Smooth muscle cell (in vitro differentiated cells): ENCODE results near the gene TKFC. TPM values are rescaled to one million over a fixed set of nuclear protein-coding genes. Genes with fewer than 3 reads are reported as not detected.
"Not testable (repeated sequence)": the region's sequence is repeated elsewhere in the genome, so short reads cannot be mapped to it uniquely, and the experiment has no call there.

Source experiments
- DNase-seq: peaks from one replicate; lab custom pipeline; 2025; ENCODE audit not compliant: unreplicated experiment; lab: John Stamatoyannopoulos, UW
- H2AFZ ChIP-seq: fragments of 200-600 bp; sonication (generic); 2 replicates; pipeline ENCODE4 v1.6.0; 2016; ENCODE audit warnings: antibody characterized with exemption, low read depth, mild to moderate bottlenecking
- H3F3A ChIP-seq: fragments of 200-600 bp; sonication (generic); 2 replicates; pipeline ENCODE4 v1.6.0; 2017; ENCODE audit warnings: antibody characterized with exemption, low read depth
- H3K27ac ChIP-seq: fragments of 200-600 bp; sonication (generic); 2 replicates; pipeline ENCODE4 v1.5.1; 2016; ENCODE audit warnings: low read depth, mild to moderate bottlenecking
- H3K27me3 ChIP-seq: fragments of 200-600 bp; sonication (generic); 2 replicates; pipeline ENCODE4 v1.6.1; 2016; ENCODE audit warnings: low read depth, mild to moderate bottlenecking
- H3K36me3 ChIP-seq: fragments of 200-600 bp; sonication (generic); 2 replicates; pipeline ENCODE4 v1.5.1; 2016; ENCODE audit warnings: low read depth
- H3K4me1 ChIP-seq: fragments of 200-600 bp; sonication (generic); 2 replicates; pipeline ENCODE4 v1.5.1; 2016; ENCODE audit warnings: low read depth
- H3K4me2 ChIP-seq: fragments of 200-600 bp; sonication (generic); 2 replicates; pipeline ENCODE4 v1.6.0; 2016; ENCODE audit warnings: mild to moderate bottlenecking
- H3K4me3 ChIP-seq: fragments of 200-600 bp; sonication (generic); 2 replicates; pipeline ENCODE4 v1.5.1; 2016; ENCODE audit warnings: mild to moderate bottlenecking
- H3K79me2 ChIP-seq: fragments of 200-600 bp; sonication (generic); 2 replicates; pipeline ENCODE4 v1.6.0; 2016; ENCODE audit warnings: low read depth, mild to moderate bottlenecking
- H3K9ac ChIP-seq: fragments of 200-600 bp; sonication (generic); 2 replicates; pipeline ENCODE4 v1.6.0; 2016; ENCODE audit warnings: low read depth
- H3K9me3 ChIP-seq: fragments of 200-600 bp; sonication (generic); replicated peaks from 2 replicates; pipeline ENCODE4 v1.5.1; 2016; ENCODE audit warnings: low read depth
- H4K20me1 ChIP-seq: fragments of 200-600 bp; sonication (generic); 2 replicates; pipeline ENCODE4 v1.6.0; 2016; ENCODE audit warnings: low read depth
- CTCF ChIP-seq: fragments of 200-600 bp; sonication (generic); IDR thresholded peaks from 2 replicates; pipeline ENCODE4 v1.5.1; 2017; ENCODE audit warnings: borderline replicate concordance, mild to moderate bottlenecking, antibody characterized with exemption; ENCODE audit not compliant: insufficient read depth, poor library complexity, severe bottlenecking
- WGBS: methylation state at CpG from one replicate; pipeline ENCODE4 v1.1.7; 2016; ENCODE audit warnings: low lambda C conversion rate; 5-methylcytosine and 5-hydroxymethylcytosine counted together
- polyA plus RNA-seq: library from polyadenylated mRNA; unstranded; fragments of >200 nt; fragmentation: Nextera tagmentation; extraction: Ambion mirVana; gene quantifications from 2 replicates; pipeline ENCODE4 v1.2.1, GENCODE V29; 2016
- total RNA-seq: library from RNA; depleted of rRNA; stranded (reverse); fragments of >200 nt; gene quantifications from 2 replicates; pipeline ENCODE4 v1.2.3, GENCODE V29; 2014

TKFC gene
- total and polyA plus RNA-seq, 2 experiments from 2014 or later: 24.3 to 47.0 TPM

GRCh38 chr11:61380884-61381283 is 47.9 kb downstream of the TKFC start:
- no peak for DNase-seq
- Histone ChIP-seq H3K27me3 (no peaks in the 10 kb centered on the region), H3K4me1 (peaks cover 9% of the 10 kb centered on the region), H3F3A (peaks cover 21% of the 10 kb centered on the region), H2AFZ (no peak overlapping the region), H3K4me2 (no peak overlapping the region), H3K36me3 (no peaks in the 10 kb centered on the region), H4K20me1 (no peaks in the 10 kb centered on the region), H3K79me2 (no peaks in the 10 kb centered on the region), H3K9ac (no peak overlapping the region), H3K27ac (no peak overlapping the region), H3K9me3 (no peaks in the 10 kb centered on the region), H3K4me3 (no peak overlapping the region)
- WGBS: 96% methylated on average over 9 of the region's 9 CpGs
- TF ChIP-seq CTCF: no peak

- not testable (repeated sequence) for H3K27ac ChIP-seq, DNase-seq, H4K20me1 ChIP-seq, H3K9ac ChIP-seq, H3K4me1 ChIP-seq, H3K27me3 ChIP-seq, H3K36me3 ChIP-seq, H3K4me3 ChIP-seq, H3K9me3 ChIP-seq, H3K4me2 ChIP-seq, H2AFZ ChIP-seq, H3F3A ChIP-seq, H3K79me2 ChIP-seq
- 85% methylated on average over 5 of the region's 5 CpGs for WGBS
These were observed 50.8 kb downstream of the TKFC start for GRCh38 chr11:61383859-61384258.

GRCh38 chr11:61384271-61385242 is 51.5 kb downstream of the TKFC start:
- TF ChIP-seq CTCF: no peak
- no peaks in the 10 kb centered on the region for H3K27me3 ChIP-seq
- H3K9ac ChIP-seq: no peak overlapping the region
- H3K4me2 ChIP-seq: no peak overlapping the region
- whole genome bisulfite sequencing: 89% methylated on average over 15 of the region's 15 CpGs
- no peak overlapping the region for H3K27ac ChIP-seq
- no peak for DNase-seq
- H3K4me3 ChIP-seq: no peak overlapping the region
- H2AFZ ChIP-seq: no peak overlapping the region
- H3K4me1 ChIP-seq: no peaks in the 10 kb centered on the region
- peaks cover 1% of the 10 kb centered on the region for H3F3A ChIP-seq
- H3K9me3 ChIP-seq: no peaks in the 10 kb centered on the region
- H3K79me2 ChIP-seq: no peaks in the 10 kb centered on the region
- H3K36me3 ChIP-seq: no peaks in the 10 kb centered on the region
- no peaks in the 10 kb centered on the region for H4K20me1 ChIP-seq

GRCh38 chr11:61390161-61390560 is 57.1 kb downstream of the TKFC start:
- Histone ChIP-seq H3K27me3 (no peaks in the 10 kb centered on the region), H3K36me3 (peaks cover 3% of the 10 kb centered on the region), H3K4me3 (no peak overlapping the region), H3K4me2 (no peak overlapping the region), H3K4me1 (peaks cover 4% of the 10 kb centered on the region), H4K20me1 (no peaks in the 10 kb centered on the region), H3K79me2 (no peaks in the 10 kb centered on the region), H3K9me3 (no peaks in the 10 kb centered on the region), H3K9ac (no peak overlapping the region), H3K27ac (no peak overlapping the region), H3F3A (no peaks in the 10 kb centered on the region), H2AFZ (no peak overlapping the region)
- no peak for TF ChIP-seq CTCF
- 95% methylated on average over 1 of the region's 1 CpG for WGBS
- no peak for DNase-seq
